GM21515 (cell line): Measurements from ENCODE around the gene NPIPB6.
A peak's percentile ranks its signal among the peaks of the same experiment; 100 is the strongest.

Source experiments
- ATAC-seq: cut with Tn5 transposase; IDR thresholded peaks from one replicate; pipeline ENCODE4 v1.9.1; 2021; ENCODE audit not compliant: unreplicated experiment

NPIPB6 gene

GRCh38 chr16:28300327-28300726, 63.0 kb downstream of the NPIPB6 start:
- ATAC-seq: no peak

DNA sequence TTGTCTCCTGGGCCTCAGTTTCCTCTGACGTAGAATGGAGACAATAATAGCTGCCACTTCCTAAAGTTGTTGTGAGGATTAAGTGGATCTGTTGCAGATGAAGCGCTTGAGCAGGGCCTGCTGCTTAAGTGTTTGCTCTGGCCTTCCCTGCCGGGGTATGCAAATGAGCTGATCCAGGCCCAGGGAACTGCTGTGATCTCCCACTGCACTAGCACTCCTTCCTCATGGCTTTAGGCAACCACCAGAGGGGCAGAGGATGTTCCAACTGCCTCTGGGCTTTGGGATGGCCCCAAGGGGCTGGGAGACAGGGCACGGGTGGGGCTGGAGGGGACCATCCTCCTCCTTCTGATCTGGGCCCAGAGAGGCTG, 64.8 kb downstream of the NPIPB6 start:
- ATAC-seq: no peak

GRCh38 chr16:28297784-28298510, 65.4 kb downstream of the NPIPB6 start:
- no peak for ATAC-seq

GRCh38 chr16:28297308-28297707, 66.0 kb downstream of the NPIPB6 start:
- ATAC-seq: no peak

- no peak for ATAC-seq
These were observed 68.0 kb downstream of the NPIPB6 start for GRCh38 chr16:28295276-28295675.

DNA sequence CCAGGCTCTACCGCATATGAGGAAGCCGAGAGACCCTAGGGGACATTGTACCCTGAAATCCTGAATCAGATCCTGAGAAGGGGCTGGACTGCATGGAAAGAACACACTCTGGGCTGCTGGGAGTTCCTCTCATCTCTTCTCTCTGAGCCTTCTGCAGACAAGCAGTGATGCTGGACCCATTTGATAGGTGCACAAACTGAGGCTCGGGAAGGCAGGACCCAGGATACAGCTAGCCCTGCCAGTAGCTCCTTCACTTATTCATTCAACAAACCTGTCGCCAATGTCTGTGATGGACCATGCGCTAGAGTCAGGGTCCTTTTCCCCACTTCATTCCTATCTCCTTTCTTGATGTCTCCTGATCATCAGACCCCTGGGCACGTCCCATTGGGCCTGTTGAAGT, 69.1 kb downstream of the NPIPB6 start:
- ATAC-seq: no peak

DNA sequence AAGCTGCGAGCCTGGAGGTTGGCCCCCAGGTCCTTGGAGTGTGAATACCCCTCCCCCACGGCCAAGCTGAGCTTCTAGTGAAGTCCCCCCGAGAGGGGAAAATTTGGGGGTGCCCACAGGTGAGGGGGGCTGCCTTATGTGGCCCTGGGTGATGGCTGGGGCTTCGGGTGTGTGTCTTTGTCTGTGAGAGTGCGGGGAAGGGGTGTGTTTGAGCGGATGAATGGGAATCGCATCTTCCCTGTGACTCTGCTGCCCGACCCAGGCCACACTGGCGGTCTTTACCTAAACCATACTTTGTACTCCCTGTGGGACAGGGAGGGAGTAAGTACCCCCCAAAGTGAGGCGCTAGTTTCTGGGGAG, 69.7 kb downstream of the NPIPB6 start:
- no peak for ATAC-seq

GRCh38 chr16:28292731-28293600, 70.3 kb downstream of the NPIPB6 start:
- peak; percentile 6 for ATAC-seq
